ENCODE data around the gene ZNF425.
"Not testable (repeated sequence)": the region's sequence is repeated elsewhere in the genome, so short reads cannot be mapped to it uniquely, and the experiment has no call there.

The ZNF425 gene, protein sequence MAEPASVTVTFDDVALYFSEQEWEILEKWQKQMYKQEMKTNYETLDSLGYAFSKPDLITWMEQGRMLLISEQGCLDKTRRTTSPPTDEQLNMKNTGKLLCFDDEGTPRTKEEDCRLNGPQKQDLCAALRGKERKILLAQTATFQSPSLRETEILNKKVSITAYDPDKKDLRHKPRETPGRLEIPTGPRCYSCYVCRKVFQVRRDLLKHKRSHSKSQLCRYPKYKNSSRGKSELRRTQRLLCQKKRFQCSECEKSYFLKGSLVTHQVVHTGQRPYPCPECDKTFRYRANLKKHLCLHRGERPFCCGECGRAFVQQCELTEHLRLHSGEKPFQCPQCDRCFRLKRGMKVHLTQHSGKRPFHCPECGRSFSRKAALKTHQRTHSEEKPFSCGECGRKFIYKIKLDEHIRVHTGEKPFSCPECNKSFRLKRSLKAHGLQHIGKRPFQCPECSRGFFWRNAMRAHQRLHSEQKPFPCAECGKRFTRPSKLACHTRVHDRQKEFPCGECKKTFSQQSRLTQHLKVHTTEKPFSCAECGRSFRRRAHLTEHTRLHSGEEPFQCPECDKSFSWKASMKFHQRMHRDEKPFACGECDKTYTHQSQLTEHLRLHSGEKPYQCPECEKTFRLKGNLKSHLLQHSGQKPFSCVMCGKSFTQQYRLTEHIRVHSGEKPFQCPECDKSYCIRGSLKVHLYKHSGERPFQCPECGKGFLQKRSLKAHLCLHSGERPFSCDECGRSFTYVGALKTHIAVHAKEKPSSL

DNA sequence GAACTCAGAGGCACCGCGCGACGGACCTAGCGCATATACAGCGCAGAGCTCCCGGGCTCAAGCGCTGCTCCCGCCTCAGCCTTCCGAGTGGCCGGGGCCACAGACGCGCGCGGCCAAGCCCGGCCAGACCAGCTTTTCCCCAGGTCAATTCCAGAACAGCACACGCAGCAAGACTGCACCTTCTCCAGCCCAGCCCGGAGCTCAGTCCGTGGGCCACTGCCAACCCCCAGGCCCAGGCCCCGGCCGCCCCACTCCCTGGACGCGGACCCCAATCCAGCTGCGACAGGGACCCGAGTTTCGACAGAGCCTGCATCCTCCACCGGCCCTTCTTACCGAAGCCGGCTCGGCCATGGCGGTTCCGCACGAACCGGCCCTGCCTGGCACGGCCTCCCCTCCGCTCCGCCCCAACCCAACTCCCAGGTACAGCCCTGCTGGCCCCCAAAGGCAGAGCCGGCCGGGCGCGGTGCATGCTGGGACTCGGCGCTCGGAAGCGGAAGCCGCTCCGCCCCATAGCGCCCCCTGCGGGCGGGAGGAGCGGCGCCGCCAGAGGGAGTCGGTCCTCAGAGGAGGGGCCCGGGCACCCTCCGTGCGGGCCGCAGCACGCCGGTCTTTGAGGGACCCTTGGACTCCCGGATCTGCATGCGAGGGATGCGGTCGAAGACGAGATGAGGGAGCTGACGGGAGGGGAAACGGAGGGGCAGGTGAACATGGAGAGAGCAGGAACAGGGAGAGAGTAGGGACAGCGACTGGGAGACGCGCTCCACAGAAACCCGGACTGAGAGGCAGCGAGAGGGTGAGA, at the start of gene ZNF425:
Gene ZNF425 (minus strand): TSS at position 462 of the 799 bp plus-strand sequence. CDS start 111 bp downstream, at position 351.
- DNase-seq = peak; percentile 94

DNA sequence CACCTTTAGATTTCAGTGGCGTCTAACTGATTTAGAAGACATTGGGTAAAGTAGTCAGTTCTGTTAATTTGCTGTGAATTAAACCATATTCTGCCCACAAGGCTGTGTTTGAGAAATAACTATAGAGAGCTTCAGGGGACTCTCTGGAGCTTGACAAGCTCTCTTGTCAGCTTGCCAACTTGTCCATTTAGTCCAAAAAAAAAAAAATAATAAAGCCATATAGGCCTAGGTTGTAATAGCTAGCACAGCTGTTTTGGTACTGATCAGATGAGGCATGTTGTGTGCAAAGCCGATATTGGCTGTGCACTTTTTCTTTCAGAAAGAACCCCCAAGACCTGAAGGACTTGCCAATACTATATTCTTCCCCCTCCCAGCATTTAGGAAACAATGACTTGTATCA, 49.0 kb upstream of the ZNF425 start:
- no peak for DNase-seq

DNA sequence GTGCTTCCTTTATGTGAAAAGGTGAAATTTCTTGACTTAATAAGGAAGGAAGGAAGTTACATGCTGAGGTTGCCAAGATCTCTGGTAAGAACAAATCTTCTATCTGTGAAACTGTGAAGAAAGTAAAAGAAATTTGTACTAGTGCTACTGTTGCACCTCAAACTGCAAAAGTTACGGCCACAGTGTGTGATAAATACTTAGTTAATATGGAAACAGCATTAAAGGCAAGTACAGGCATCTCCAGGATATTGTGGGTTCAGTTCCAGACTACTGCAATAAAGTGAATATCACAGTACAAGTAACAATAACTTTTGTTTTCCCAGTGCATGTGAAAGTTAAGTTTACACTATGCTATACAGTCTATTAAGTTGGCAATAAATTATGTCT, 46.4 kb upstream of the ZNF425 start:
- DNase-seq = no peak

DNA sequence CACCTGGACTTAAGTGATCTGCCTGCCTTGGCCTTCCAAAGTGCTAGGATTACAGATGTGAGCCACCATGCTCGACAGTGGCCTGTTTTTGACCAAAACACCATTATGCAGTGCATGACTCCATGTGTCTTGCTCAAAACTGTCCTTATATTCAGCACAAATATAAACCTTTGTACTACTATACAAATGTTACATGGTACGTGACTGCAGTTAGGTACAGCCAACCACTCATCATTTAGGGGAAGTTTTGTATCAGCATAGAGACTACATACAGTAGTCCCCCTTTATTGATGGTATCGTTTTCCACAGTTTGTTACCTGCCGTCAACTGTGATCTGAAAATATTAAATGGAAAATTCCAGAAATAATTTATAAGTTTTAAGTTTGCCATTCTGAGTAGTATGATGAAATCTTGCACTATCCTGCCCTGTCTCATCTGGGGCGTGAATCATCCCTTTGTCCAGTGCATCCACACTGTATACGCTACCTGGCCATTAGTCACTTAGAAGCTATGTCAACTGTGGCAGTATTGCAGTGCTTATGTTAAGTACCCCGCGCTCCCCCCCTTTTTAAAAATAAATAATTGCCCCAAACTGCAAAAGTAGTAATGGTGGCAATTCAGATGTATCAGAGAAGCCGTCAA, 45.9 kb upstream of the ZNF425 start:
- DNase-seq = no peak

DNA sequence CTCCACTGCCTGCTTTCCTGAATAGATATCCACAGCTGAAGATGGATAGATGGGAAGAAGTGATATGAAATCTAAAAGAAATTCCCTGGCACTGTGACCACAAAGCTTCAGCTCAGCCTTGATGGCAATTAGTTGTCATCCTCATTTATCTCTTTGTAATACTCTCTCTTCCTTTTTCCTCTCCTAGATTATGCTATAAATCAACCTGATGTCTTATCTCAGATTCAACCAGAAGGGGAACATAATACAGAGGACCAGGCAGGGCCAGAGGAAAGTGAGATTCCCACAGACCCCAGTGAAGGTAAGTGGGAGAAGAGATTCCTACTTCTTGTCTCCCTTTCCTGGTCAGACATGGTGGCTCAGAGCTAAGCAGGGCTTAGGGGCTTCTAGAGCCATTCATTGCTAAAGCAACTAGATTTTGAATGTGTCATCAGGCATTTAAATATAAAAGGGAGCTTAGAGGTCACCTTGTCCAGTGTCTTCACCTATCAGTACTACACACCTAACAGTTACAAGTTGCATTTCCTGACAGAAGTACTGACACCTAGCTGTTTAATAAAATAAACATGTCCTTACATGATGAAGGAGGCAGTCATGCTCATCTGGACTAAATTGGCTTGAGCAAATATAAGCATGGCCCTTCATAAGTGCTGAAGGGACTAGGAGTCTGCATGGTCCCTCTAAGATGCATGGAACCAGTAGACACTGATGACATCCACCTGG, 40.7 kb upstream of the ZNF425 start:
- no peak for DNase-seq

DNA sequence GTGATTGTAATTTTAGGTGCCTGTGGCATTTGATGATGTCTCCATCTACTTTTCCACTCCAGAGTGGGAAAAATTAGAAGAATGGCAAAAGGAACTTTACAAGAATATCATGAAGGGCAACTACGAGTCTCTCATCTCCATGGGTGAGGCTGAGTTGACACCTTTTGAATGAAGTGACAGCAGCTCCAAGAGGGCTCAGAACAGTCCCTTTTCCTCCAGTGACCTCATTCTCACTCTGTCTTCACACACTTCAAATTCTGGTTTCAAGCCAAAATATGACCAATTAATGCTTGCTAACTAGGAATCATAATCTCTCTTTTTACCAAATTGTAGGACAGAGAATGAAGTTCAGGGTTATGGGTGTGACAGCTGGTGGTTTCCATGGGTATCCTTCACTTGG, 40.0 kb upstream of the ZNF425 start:
- DNase-seq = no peak

DNA sequence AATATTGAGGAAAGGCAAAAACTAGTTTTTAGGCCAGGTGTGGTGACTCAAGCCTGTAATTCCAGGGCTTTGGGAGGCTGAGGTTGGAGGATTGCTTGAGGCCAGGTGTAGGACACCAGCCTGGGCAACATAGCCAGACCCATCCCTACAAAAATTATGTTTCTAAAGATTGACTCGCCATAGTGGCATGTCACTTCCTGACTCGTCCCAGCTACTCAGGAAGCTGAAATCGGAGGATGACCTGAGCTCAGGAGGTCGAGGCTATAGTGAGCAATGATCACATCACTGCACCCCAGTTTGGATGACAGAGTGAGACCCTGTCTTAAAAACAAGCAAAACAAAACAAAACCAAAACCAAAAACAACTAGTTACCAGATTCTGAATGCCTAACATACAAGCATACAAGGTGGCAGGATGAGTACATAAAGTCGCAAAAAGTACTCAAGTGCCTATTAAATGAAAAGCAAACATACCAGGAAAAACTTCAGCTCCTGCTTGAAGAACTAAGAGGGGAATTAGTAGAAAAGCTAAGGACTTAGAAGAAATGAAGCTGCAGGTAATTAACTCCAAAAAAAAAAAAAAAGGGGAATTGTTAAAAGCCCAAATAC, 35.2 kb upstream of the ZNF425 start:
- DNase-seq = no peak

DNA sequence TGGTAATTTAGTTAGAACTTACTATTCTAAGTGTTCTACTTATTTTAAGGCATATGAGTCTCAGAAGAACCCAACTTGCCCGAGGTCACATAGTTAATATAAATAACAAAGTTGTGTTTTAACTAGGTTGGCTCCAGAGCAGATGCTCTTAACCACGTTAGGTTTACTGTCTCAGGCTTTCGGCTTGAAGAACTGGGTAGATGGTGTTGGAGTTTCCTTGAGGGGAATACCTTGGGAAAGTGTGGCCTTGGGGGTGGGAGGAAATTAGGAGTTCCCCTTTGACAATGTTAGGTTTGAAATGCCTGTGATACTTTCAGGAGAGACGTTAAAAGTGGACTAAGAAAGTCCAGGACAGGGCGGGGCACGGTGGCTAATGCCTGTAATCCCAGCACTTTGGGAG, 30.8 kb upstream of the ZNF425 start:
- no peak for DNase-seq

DNA sequence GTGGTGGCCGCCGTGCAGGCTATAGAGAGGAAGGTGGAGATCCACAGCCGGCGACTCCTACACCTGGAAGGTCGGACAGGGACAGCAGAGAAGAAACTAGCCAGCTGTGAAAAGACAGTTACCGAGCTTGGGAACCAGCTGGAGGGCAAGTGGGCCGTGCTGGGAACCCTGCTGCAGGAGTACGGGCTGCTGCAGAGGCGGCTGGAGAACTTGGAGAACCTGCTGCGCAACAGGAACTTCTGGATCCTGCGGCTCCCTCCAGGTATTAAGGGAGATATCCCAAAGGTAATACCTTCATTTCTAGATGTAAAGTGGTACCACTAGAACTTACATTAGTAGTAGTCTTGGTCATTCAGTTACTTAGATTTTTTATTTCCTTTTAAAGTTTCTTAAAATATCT, 27.9 kb upstream of the ZNF425 start:
- DNase-seq = no peak

DNA sequence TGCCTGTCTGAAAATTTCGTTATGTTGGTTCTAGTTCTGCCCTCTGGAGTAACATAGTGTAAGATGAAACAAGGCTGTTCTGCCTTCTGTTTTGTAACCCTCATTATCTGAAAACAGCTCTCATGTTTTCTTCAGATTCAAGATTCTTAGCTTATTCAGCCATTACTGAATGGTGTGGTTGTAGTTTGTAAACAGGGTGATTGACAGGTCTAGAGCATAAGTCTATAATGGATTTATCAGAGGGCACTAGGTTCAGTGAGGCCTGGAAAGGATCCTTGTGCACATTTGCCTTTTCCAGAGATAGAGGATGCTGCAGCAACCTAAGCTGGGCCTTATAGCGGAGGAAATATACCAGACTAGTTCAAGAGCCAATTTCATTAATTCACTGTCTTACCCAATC, 27.2 kb upstream of the ZNF425 start:
- DNase-seq = no peak

DNA sequence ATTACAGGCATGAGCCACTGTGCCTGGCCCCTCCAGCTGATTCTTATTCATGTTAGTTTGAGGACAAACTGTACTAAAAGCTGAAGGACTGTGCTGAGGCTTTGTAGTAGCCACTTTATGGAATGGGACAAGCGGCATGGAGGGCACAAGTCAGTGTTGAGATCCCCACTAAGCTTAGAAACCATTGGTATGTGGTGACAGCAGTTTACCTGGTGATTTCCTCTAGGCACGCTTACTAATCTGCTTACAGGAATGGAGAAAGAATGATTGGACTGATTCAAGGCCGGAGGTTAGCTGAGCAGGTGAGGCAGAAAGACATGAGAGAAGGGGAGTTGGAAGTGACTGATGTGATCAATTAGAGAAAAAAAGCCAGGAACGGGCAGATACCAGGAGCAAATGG, 24.9 kb upstream of the ZNF425 start:
- DNase-seq = no peak

DNA sequence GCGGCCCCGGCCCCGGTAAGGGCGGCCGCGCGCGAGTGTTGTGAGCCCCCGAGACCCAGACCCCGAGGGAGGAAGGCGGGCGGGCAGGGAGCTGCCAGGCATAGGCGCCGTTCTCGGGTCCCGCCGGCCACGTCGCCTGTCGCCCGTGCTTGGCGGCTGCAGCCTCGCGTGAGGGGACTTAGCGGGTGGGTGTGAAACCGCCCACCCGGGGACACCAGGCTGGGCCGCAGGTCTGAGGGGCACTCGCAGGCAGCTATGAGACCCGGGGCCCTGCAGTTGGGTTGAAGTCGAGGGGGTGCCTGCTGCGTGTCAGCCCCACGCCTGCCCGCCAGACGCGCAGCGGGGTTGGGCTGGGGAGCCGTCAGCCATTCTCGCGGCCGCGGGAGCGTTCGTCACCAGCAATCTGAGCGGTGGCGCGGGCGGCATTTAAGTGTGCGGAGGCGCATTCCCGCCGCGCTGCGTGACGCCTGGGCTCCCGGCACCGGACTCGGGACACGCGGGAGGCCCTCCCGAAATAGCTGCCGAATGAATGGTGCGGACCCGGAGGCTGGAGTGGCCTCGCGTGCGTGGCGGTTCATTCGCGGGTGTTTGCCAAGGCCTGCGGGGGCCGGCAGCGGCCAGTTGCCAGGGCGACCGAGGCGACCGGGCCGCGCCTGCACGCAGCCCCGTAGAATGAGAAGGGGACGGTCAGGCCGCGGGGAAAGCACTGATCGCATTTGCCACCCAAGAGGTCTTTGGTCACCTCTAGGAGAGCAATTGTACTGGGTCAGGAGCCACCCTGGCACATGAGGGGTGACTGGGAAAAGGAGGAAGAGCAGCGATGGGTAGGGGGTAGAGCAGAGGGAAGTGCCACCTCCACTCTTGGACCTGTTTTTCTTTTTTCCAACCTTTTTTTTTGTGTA, 21.9 kb upstream of the ZNF425 start:
- DNase-seq = peak; percentile 55

DNA sequence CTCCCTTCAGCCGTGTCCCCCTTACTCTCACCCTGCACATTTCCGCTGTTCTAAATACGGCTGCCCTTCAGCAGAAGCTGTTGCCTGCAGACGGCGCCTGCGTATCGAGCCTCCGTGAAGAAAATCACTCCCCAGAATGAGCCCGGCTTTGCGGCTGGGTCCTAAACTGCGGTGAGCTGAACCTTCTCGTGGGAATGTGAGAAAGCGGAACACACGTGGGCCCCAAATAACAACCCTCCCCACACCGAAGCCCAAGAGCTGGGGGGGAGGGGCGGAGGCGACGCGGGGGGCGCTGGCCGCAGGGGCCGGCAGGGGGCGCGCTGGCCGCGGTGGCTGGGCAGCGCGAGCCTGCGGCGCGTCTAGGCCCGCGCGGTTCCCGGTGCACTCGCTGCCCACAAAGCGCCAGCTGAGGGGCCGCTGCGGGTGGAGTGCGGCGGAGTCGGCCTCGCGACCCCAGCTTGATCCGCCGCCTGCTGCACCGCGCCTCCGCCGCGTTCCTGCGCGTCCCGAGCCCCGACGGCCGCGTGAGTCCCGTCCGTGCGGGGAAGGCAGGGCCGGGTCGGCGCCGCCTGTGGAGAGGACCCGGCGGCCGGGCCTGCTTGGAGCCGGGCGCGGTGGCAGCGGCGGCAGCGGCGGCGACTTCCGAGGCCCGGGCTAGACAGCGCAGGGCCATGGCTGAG, 21.1 kb upstream of the ZNF425 start, which contains the start of gene ZNF398:
Gene ZNF398 (plus strand): TSS at position 382 of the 680 bp plus-strand sequence. CDS start 290 bp downstream, at position 672.
- DNase-seq = peak; percentile 80

DNA sequence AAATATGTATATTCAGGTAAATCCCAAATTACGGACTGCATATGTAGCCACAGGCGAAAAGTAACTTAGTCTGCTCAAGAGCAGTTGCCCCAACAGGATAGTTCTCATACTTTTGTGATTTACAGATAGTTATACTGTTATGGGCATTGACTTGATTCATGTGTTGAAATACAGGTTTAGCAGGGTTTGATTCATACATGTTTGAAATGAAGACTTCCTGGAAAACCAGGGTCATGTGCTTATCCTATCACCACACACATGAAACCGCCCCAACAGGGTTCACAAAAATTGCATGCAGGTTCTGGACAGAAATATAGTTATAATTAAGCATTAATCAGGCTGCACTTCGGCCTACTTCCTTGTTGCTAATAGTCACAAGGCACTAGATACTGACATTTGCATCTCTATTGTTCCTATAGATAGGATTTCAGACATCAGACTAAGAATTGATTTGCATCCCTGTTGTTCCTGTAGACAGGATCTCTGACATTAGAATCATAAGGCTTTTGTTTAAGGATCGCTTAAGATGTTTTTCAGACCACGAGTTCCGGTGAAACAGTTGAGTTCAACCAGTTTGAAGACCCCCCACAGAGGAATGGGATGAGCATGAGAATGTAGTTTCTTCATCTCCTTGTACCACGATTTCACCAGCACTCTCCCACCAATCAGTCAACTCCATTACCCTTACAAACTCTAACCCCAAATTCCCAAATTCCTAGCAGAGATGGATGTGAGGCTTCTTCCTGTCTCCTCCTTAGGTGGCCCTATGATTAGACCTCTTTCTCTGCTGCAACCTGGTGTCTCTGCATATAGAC, 19.1 kb upstream of the ZNF425 start:
- DNase-seq = no peak

DNA sequence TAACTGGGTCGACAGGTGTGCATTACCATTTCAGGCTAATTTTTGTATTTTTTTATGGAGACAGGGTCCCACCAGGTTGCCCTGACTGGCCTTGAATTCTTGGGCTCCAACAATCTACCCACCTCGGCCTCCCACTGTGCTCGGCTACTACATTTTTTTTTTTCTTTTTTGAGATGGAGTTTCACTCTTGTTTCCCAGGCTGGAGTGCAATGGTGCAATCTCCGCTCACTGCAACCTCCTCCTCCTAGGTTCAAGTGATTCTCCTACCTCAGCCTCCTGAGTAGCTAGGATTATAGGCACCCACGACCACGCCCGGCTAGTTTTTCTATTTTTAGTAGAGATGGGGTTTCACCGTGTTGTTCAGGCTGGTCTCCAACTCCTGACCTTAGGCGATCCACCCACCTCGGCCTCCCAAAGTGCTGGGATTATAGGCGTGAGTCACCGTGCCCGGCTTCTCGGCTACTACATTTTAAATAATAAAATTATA, 18.4 kb upstream of the ZNF425 start:
- DNase-seq = not testable (repeated sequence)

DNA sequence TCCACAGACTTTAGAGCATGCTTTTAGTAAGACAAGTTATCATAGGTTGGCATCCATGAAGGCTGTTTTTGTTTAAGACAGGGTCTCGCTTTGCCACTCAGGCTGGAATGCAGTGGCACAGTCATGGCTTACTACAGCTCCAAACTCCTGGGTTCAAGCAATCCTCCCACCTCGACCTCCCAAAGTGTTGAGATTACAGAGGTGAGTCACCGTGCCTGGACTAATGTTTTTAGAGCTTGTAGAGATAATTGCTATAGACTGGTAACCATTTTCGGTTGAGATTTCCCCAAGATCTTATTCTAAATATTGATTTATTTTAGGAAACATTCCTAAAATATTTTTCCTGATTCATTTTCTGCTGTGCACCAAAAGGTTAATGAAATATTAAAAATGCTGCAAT, 15.8 kb upstream of the ZNF425 start:
- no peak for DNase-seq

DNA sequence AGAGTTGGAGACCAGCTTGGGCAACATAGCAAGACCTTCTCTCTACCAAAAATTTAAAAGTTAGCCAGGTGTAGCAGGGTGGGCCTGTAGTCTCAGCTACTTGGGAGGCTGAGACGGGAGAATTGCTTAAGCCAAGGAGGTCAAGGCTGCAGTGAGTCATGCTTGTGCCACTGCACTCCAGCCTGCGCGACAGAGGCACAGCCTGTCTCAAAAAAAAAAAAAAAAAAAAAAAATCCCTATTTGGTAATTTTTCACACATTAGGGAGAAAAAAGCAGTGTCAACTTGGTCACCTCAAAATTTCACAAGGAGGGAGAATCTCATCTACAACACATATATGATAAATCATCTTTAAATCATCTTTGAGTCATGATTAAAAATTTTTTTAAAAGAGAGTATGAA, 14.7 kb upstream of the ZNF425 start:
- DNase-seq = no peak

DNA sequence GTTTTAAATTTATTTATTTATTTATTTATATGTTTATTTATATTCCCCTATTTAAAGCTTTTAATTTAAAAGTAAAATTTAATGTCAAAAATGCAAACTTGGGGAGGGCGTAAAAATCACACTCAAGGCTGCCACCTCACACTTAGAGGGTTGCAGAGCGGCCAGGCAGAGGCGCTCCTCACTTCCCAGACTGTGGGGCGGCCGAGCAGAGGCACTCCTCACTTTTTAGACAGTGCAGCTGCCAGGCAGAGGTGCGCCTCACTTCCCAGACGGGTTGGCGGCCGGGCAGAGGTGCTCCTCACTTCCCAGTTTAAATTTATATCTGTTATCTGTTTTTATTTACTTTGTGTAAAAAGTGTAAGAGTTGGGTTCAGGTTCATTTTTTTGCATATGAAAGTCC, 10.0 kb upstream of the ZNF425 start:
- DNase-seq = no peak
